ENCODE results near the gene UNC5CL.

GRCh38 chr6:41013466-41014153, 25.4 kb downstream of the UNC5CL start:
- no peak for TF ChIP-seq EP300 (IDR thresholded peaks at IDR 0.05)
- no peak for TF ChIP-seq POLR2A (IDR thresholded peaks at IDR 0.05)

Data from gastroesophageal sphincter (tissue), 2 donors.